ENCODE data around the gene RPA1.

DNA sequence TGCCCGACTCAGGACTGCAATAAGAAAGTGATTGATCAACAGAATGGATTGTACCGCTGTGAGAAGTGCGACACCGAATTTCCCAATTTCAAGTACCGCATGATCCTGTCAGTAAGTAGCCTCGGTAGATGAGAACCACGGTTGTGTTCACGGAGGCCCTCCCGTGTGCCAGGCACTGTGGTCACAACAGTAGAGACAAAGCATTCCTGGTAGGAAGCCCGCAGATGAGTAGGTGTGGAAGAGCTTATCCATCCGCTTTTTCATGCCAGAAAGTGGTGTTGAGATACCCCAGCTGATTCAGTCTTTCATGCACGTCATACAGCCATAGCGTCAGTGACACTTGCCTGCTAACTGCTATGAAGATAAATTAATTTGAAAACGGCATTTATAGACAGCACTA is 58.9 kb downstream of the RPA1 start:
- TF ChIP-seq, protein P1, sequence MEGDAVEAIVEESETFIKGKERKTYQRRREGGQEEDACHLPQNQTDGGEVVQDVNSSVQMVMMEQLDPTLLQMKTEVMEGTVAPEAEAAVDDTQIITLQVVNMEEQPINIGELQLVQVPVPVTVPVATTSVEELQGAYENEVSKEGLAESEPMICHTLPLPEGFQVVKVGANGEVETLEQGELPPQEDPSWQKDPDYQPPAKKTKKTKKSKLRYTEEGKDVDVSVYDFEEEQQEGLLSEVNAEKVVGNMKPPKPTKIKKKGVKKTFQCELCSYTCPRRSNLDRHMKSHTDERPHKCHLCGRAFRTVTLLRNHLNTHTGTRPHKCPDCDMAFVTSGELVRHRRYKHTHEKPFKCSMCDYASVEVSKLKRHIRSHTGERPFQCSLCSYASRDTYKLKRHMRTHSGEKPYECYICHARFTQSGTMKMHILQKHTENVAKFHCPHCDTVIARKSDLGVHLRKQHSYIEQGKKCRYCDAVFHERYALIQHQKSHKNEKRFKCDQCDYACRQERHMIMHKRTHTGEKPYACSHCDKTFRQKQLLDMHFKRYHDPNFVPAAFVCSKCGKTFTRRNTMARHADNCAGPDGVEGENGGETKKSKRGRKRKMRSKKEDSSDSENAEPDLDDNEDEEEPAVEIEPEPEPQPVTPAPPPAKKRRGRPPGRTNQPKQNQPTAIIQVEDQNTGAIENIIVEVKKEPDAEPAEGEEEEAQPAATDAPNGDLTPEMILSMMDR (IDR thresholded peaks at IDR 0.05), result no peak
- TF ChIP-seq POLR2A (IDR thresholded peaks at IDR 0.05), result no peak

Data from uterus (tissue), 2 donors.